Fibroblast of mammary gland (primary cell): ENCODE results near the gene CLOCK.
A peak's percentile ranks its signal among the peaks of the same experiment; 100 is the strongest.

Experiments
- DNase-seq: peaks from one replicate; pipeline ENCODE4 v3.0.0-alpha.2; 2010; ENCODE audit warnings: low read depth
- H3K4me3 ChIP-seq: 2 replicates; pipeline ENCODE4 v1.5.1; 2011; ENCODE audit warnings: low read depth, mild to moderate bottlenecking, low read length, moderate library complexity; ENCODE audit not compliant: control insufficient read depth
- CTCF ChIP-seq: conservative IDR thresholded peaks from 2 replicates; pipeline ENCODE4 v1.5.1; 2011; ENCODE audit warnings: low read depth, low read length, inconsistent platforms; ENCODE audit not compliant: control insufficient read depth, insufficient read depth

CLOCK gene

GRCh38 chr4:55395529-55396307 is 151.0 kb downstream of the CLOCK start, which contains the start of gene TMEM165:
Gene TMEM165 (plus strand): TSS chr4:55395957. CDS start chr4:55396190, 233 bp downstream.
- TF ChIP-seq CTCF = no peak
- peak within 1 kb of the TSS; percentile 77 for H3K4me3 ChIP-seq
- peak; percentile 84 for DNase-seq

GRCh38 chr4:55395218-55395528 is 151.5 kb downstream of the CLOCK start:
- no peak for DNase-seq
- TF ChIP-seq CTCF = no peak
- peak overlapping the region; percentile 77 for H3K4me3 ChIP-seq

GRCh38 chr4:55393461-55394320 is 153.0 kb downstream of the CLOCK start:
- DNase-seq = peak; percentile 65
- no peak overlapping the region for H3K4me3 ChIP-seq
- TF ChIP-seq CTCF = no peak

GRCh38 chr4:55386840-55387239 is 159.9 kb downstream of the CLOCK start:
- no peak for DNase-seq
- no peak for TF ChIP-seq CTCF
- no peak overlapping the region for H3K4me3 ChIP-seq

- no peak overlapping the region for H3K4me3 ChIP-seq
- no peak for TF ChIP-seq CTCF
- peak; percentile 34 for DNase-seq
These were observed 160.6 kb downstream of the CLOCK start for GRCh38 chr4:55386073-55386472.

GRCh38 chr4:55385201-55385649 is 161.5 kb downstream of the CLOCK start:
- no peak for TF ChIP-seq CTCF
- H3K4me3 ChIP-seq = no peak overlapping the region
- no peak for DNase-seq
